Mesodermal cell (in vitro differentiated cells): ENCODE measurements around the gene RIC3.

Source experiments
- H3K27ac ChIP-seq: 2 replicates; pipeline ENCODE4 v1.7.0; 2013; ENCODE audit warnings: mild to moderate bottlenecking, low read depth, low read length, moderate library complexity; ENCODE audit not compliant: severe bottlenecking
- H3K36me3 ChIP-seq: 2 replicates; pipeline ENCODE4 v1.7.1; 2013; ENCODE audit warnings: mild to moderate bottlenecking, low read length, moderate library complexity; ENCODE audit not compliant: control insufficient read depth, insufficient read depth
- H3K4me1 ChIP-seq: one replicate; pipeline ENCODE4 v1.7.1; 2013; ENCODE audit warnings: mild to moderate bottlenecking, low read length; ENCODE audit not compliant: insufficient read depth, control insufficient read depth, poor library complexity, severe bottlenecking
- H3K4me3 ChIP-seq: 2 replicates; pipeline ENCODE4 v1.7.0; 2013; ENCODE audit warnings: low read length, control low read depth, mild to moderate bottlenecking; ENCODE audit not compliant: insufficient read depth, poor library complexity, severe bottlenecking; ENCODE audit errors: extremely low read depth
- H3K9me3 ChIP-seq: 2 replicates; pipeline ENCODE4 v1.7.1; 2013; ENCODE audit warnings: mild to moderate bottlenecking, low read length, moderate library complexity; ENCODE audit not compliant: control insufficient read depth
- WGBS, 2 experiments: methylation state at CpG; one replicate each; pipeline ENCODE4 v1.1.5; 2013; ENCODE audit warnings: missing lambda C conversion rate in 2 of 2; ENCODE audit not compliant: insufficient coverage in 2 of 2; 5-methylcytosine and 5-hydroxymethylcytosine counted together

Gene RIC3

GRCh38 chr11:8138526-8138925, 30.3 kb downstream of the RIC3 start:
- Histone ChIP-seq H3K4me1 (no peaks in the 10 kb centered on the region), H3K4me3 (no peak overlapping the region), H3K9me3 (no peaks in the 10 kb centered on the region), H3K36me3 (no peaks in the 10 kb centered on the region), H3K27ac (no peak overlapping the region)
- WGBS, 2 experiments: 91 to 100% methylated on average over 2 of the region's 2 CpGs

- no peak overlapping the region for H3K4me3 ChIP-seq
Observed at GRCh38 chr11:8127447-8127846, 41.4 kb downstream of the RIC3 start.

GRCh38 chr11:8126649-8127289, 42.1 kb downstream of the RIC3 start:
- 84 to 96% methylated on average over 5 to 8 of the region's 8 CpGs for WGBS, 2 experiments

More at GRCh38 chr11:8127447-8127846, 41.4 kb downstream of the RIC3 start:
- 100% methylated on average over 1 of the region's 2 CpGs; no CpG with 5 or more reads in 1 of the 2 experiments for WGBS, 2 experiments
- peak overlapping the region; percentile 48 for H3K27ac ChIP-seq
- H3K4me1 ChIP-seq: peaks cover 3% of the 10 kb centered on the region
- no peaks in the 10 kb centered on the region for H3K9me3 ChIP-seq
- H3K36me3 ChIP-seq: no peaks in the 10 kb centered on the region

GRCh38 chr11:8122173-8122764, 46.6 kb downstream of the RIC3 start:
- Histone ChIP-seq H3K27ac (no peak overlapping the region), H3K4me3 (no peak overlapping the region), H3K36me3 (no peaks in the 10 kb centered on the region), H3K9me3 (no peaks in the 10 kb centered on the region), H3K4me1 (peaks cover 3% of the 10 kb centered on the region)
- WGBS, 2 experiments: no CpG with 5 or more reads among the region's 1 CpG

More at GRCh38 chr11:8126649-8127289, 42.1 kb downstream of the RIC3 start:
- Histone ChIP-seq H3K27ac (peak overlapping the region; percentile 48), H3K4me3 (no peak overlapping the region), H3K9me3 (no peaks in the 10 kb centered on the region), H3K4me1 (peaks cover 3% of the 10 kb centered on the region), H3K36me3 (no peaks in the 10 kb centered on the region)

- WGBS, 2 experiments: 97% methylated on average over 7 of the region's 8 CpGs; no CpG with 5 or more reads in 1 of the 2 experiments
Observed at GRCh38 chr11:8111636-8112035, 57.2 kb downstream of the RIC3 start.

GRCh38 chr11:8110396-8110795, 58.4 kb downstream of the RIC3 start:
- Histone ChIP-seq H3K27ac (no peak overlapping the region), H3K4me3 (no peak overlapping the region), H3K36me3 (peaks cover 7% of the 10 kb centered on the region), H3K9me3 (no peaks in the 10 kb centered on the region), H3K4me1 (no peaks in the 10 kb centered on the region)
- WGBS, 2 experiments: 92 to 96% methylated on average over 4 of the region's 4 CpGs

More at GRCh38 chr11:8111636-8112035, 57.2 kb downstream of the RIC3 start:
- Histone ChIP-seq H3K4me1 (no peaks in the 10 kb centered on the region), H3K4me3 (no peak overlapping the region), H3K36me3 (peaks cover under 1% of the 10 kb centered on the region), H3K27ac (no peak overlapping the region), H3K9me3 (no peaks in the 10 kb centered on the region)

- no peak overlapping the region for H3K4me3 ChIP-seq
Observed at GRCh38 chr11:8109675-8110074, 59.1 kb downstream of the RIC3 start.

GRCh38 chr11:8108421-8108820, 60.4 kb downstream of the RIC3 start:
- no peak overlapping the region for H3K27ac ChIP-seq
- no peaks in the 10 kb centered on the region for H3K4me1 ChIP-seq
- WGBS, 2 experiments: 91 to 100% methylated on average over 2 of the region's 2 CpGs
- no peak overlapping the region for H3K4me3 ChIP-seq
- H3K36me3 ChIP-seq: peaks cover 7% of the 10 kb centered on the region
- H3K9me3 ChIP-seq: no peaks in the 10 kb centered on the region

More at GRCh38 chr11:8109675-8110074, 59.1 kb downstream of the RIC3 start:
- no peaks in the 10 kb centered on the region for H3K4me1 ChIP-seq
- no peak overlapping the region for H3K27ac ChIP-seq
- H3K36me3 ChIP-seq: peaks cover 7% of the 10 kb centered on the region
- no peaks in the 10 kb centered on the region for H3K9me3 ChIP-seq

GRCh38 chr11:8107642-8108041, 61.2 kb downstream of the RIC3 start:
- H3K27ac ChIP-seq: no peak overlapping the region
- 100% methylated on average over 2 of the region's 5 CpGs; no CpG with 5 or more reads in 1 of the 2 experiments for WGBS, 2 experiments
- no peak overlapping the region for H3K4me3 ChIP-seq
- H3K9me3 ChIP-seq: no peaks in the 10 kb centered on the region
- H3K4me1 ChIP-seq: no peaks in the 10 kb centered on the region
- H3K36me3 ChIP-seq: peaks cover 11% of the 10 kb centered on the region

- Histone ChIP-seq H3K9me3 (no peaks in the 10 kb centered on the region), H3K4me1 (no peaks in the 10 kb centered on the region), H3K4me3 (no peak overlapping the region), H3K27ac (no peak overlapping the region), H3K36me3 (peaks cover 17% of the 10 kb centered on the region)
- WGBS, 2 experiments: 88 to 95% methylated on average over 2 of the region's 2 CpGs
Observed at GRCh38 chr11:8106679-8107078, 62.1 kb downstream of the RIC3 start.

GRCh38 chr11:8105666-8106065, 63.2 kb downstream of the RIC3 start:
- H3K4me3 ChIP-seq: no peak overlapping the region
- no peak overlapping the region for H3K27ac ChIP-seq
- H3K36me3 ChIP-seq: peaks cover 19% of the 10 kb centered on the region
- WGBS, 2 experiments: 90 to 91% methylated on average over 1 to 3 of the region's 3 CpGs
- H3K9me3 ChIP-seq: no peaks in the 10 kb centered on the region
- no peaks in the 10 kb centered on the region for H3K4me1 ChIP-seq
